Measurements from ENCODE around the gene TMEM163.

The TMEM163 gene

DNA sequence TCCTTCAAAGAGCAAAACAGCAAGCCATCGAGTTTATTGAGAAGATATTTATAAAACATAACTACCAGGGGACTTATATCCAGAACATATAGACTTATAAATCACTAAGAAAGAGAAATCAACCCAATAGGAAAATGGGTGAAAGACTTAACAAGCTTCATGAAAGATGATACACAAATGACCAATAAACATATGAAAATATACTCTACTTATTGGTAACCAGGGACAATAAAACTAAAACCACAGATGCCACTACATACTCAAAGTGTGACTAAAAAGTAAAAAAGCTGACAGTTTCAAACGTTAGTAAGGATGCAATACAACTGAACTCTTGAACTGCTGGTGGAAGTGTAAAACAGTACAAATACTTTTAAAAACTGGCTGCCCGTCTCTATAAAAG, 154.3 kb downstream of the TMEM163 start:
- Mint-ChIP-seq H3K36me3 (no peaks in the 10 kb centered on the region), H3K4me3 (no peak overlapping the region), H3K27ac (no peak overlapping the region), H3K4me1 (ENCODE audit: low read depth) (no peaks in the 10 kb centered on the region), H3K9me3 (ENCODE audit: low read depth) (no peaks in the 10 kb centered on the region), H3K27me3 (peaks cover 1% of the 10 kb centered on the region)

DNA sequence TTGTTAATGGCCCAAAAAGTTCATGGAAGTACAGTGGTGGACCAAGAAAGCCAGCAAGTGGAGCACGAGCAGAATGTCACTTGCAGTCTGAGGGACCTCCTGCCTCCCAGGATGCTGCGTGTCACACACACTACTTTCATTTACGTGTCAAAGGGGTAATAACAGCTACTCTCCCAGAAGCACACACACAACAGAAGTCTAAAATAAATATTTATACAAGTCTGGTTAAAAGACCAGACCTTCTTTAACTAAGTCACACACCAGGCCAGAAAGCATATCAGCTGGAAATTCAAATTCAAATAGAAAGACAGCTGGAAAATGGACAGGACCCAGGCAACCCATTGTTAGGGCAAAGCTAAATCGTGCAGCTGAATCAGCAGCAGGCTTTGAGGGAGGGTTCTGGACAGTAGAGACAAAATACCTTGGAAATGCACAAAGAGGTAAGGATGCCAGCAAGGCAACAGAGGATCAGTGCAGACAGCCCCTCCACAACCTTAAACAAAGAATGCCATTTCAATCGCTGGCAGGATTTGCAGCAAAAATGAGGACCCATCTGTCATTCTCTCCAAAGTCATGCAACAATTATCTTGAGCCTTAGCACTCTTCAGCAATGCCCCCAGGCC, 160.5 kb downstream of the TMEM163 start:
- H3K4me1 Mint-ChIP-seq (ENCODE audit: low read depth), result no peaks in the 10 kb centered on the region
- H3K9me3 Mint-ChIP-seq (ENCODE audit: low read depth), result no peaks in the 10 kb centered on the region
- no peaks in the 10 kb centered on the region for H3K27me3 Mint-ChIP-seq
- H3K36me3 Mint-ChIP-seq, result no peaks in the 10 kb centered on the region
- no peak overlapping the region for H3K4me3 Mint-ChIP-seq
- H3K27ac Mint-ChIP-seq, result no peak overlapping the region

DNA sequence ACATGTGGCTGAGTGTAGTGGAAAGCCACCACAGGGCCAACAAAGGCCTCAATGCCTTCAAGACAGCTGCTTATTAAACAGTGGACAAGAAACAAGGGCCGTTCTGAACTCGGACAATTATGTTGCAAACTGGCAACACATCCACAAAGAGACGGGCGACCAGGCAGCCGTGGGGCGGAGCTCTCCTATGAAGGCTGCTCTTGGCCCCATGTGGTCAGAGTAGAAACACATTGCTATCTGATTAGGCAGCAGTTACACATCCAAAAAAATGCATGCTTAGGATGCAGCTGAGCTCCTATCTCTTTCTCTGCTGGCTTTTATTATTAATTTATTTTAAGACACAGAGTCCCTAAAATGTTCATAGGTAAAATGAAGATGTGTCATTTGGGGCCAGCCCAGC, 163.4 kb downstream of the TMEM163 start:
- Mint-ChIP-seq H3K27ac (no peak overlapping the region), H3K27me3 (no peaks in the 10 kb centered on the region), H3K9me3 (ENCODE audit: low read depth) (no peaks in the 10 kb centered on the region), H3K4me1 (ENCODE audit: low read depth) (no peaks in the 10 kb centered on the region), H3K36me3 (no peaks in the 10 kb centered on the region), H3K4me3 (no peak overlapping the region)

DNA sequence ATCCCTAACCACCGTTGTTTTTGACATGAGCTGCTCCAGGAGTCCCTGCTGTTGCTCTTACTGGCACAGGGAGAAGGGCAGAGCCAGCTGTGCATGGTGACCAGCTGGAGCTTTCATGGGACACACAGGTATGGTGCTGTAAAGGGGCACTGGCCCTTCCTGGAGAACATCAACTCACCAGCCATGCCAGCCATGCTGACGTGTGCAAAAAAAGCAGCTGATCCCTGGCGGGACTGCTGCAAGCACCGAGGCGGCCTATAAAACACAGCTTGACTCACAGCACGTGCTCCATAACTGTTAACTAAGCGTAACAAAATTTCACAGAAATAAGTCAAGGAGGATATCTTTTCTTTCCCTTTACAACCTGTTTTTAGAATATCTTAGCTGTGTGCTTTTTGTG, 165.1 kb downstream of the TMEM163 start:
- no peaks in the 10 kb centered on the region for H3K36me3 Mint-ChIP-seq
- H3K4me1 Mint-ChIP-seq (ENCODE audit: low read depth), result no peaks in the 10 kb centered on the region
- no peak overlapping the region for H3K4me3 Mint-ChIP-seq
- no peaks in the 10 kb centered on the region for H3K9me3 Mint-ChIP-seq (ENCODE audit: low read depth)
- no peak overlapping the region for H3K27ac Mint-ChIP-seq
- H3K27me3 Mint-ChIP-seq, result no peaks in the 10 kb centered on the region

DNA sequence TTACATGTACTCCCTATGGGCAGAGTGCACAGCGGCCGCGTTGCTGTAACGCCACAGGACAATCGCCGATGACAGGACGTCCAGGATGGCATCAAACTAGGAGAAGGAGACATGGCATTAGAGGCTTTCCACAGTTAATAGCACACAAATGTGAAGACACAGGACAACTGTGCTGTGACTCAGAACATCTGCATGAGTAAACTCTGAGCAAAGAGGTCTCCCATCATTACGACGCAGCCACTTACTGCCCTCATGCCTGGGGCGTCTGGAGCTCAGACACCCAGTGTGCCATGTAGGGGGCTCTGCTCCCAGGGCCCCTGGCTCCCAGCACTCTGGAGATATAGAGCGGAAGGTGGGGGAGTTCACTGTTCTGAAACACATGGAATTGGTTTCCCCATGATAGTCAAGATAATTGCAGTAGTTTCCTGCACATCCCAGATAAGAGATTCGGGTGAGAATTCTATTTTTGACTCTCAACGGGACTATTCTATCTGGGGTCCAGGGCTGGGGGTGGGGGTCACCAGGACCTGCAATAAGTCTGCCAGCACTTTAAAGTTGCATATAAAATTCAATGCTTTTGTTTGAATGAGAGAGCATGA, 168.1 kb downstream of the TMEM163 start:
- H3K4me3 Mint-ChIP-seq, result no peak overlapping the region

DNA sequence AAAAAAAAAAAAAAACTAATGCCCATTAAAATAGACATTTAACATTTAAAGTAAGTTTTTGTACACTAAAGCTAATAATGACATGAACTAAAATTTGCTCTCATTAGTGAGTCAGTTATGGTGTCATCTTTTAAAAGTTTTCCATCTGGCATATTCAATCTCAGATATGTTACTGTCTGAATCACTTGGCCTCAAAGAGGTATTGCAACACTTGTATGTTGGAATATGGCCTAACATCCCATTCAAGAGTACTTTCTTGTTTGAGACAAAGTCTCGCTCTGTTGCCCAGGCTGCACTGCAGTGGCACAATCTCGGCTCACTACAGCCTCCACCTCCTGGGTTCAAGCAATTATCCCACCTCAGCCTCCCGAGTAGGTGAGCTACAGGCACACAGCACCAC, 169.7 kb downstream of the TMEM163 start:
- H3K4me3 Mint-ChIP-seq, result no peak overlapping the region
- no peaks in the 10 kb centered on the region for H3K36me3 Mint-ChIP-seq
- H3K27ac Mint-ChIP-seq, result no peak overlapping the region
- no peaks in the 10 kb centered on the region for H3K27me3 Mint-ChIP-seq
- no peaks in the 10 kb centered on the region for H3K9me3 Mint-ChIP-seq (ENCODE audit: low read depth)
- no peaks in the 10 kb centered on the region for H3K4me1 Mint-ChIP-seq (ENCODE audit: low read depth)

More for the DNA sequence above, 168.1 kb downstream of the TMEM163 start:
- Mint-ChIP-seq H3K36me3 (no peaks in the 10 kb centered on the region), H3K27ac (no peak overlapping the region), H3K4me1 (ENCODE audit: low read depth) (no peaks in the 10 kb centered on the region), H3K27me3 (no peaks in the 10 kb centered on the region), H3K9me3 (ENCODE audit: low read depth) (no peaks in the 10 kb centered on the region)

DNA sequence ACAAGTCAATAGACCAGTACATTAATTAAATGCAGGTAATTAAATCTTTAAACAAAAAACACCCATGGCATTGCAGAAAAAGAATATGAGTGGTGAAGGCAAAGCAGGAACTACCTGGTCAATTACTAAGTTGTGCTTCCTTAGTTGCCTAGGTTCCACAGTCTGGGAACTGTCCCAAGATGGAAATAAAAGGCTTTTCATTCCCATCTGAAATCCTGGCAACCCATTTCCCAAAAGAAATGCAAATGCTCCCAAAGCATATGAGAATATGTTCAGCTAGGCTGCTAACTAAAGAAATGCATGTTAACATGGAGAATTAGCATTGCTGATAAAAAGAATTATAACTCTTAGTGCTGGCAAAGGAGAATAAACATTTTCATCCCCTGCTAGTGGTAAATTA, 177.8 kb downstream of the TMEM163 start:
- H3K4me1 Mint-ChIP-seq (ENCODE audit: low read depth), result no peaks in the 10 kb centered on the region
- no peak overlapping the region for H3K27ac Mint-ChIP-seq
- H3K4me3 Mint-ChIP-seq, result no peak overlapping the region
- H3K36me3 Mint-ChIP-seq, result no peaks in the 10 kb centered on the region
- no peaks in the 10 kb centered on the region for H3K9me3 Mint-ChIP-seq (ENCODE audit: low read depth)
- no peaks in the 10 kb centered on the region for H3K27me3 Mint-ChIP-seq

DNA sequence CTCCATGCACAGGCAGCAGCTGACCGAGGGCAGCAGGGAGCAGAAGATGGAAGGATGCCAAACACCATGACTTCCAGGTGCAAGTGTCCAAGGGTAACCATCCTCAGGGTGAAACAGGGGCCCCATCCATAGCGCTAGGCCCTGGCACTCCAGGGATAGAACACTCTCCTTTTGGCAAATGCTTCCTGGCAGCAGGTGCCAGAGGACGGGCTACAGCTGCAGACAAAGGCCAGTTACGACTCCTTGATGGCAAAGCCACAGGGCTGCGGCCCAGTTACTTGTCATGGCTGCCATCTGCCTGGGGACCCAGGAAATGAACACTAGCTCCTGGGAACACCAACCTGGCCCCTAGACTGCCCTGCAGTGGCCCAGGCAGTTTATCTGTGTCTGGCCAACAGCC, 178.8 kb downstream of the TMEM163 start:
- H3K27me3 Mint-ChIP-seq, result no peaks in the 10 kb centered on the region
- no peaks in the 10 kb centered on the region for H3K9me3 Mint-ChIP-seq (ENCODE audit: low read depth)
- no peaks in the 10 kb centered on the region for H3K36me3 Mint-ChIP-seq
- H3K4me1 Mint-ChIP-seq (ENCODE audit: low read depth), result no peaks in the 10 kb centered on the region
- H3K27ac Mint-ChIP-seq, result no peak overlapping the region
- H3K4me3 Mint-ChIP-seq, result no peak overlapping the region

DNA sequence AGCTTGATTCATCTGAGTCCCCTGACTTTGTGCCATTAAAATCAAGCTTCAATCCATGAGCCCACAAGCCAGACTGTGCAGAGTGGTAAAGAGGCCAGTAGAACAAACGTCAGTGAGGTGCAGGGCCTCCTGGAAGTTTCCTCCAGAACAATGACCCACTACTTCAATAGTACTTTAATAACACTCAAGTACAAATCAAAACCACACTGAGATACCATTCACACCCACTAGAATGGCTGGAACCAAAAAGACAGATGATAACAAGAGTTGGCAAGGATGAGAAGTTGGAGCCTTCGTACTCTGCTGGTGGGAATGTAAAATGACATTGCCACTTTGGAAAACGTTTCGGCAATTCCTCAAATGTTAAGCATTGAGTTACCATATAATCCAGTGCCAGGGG, 181.1 kb downstream of the TMEM163 start:
- no peaks in the 10 kb centered on the region for H3K9me3 Mint-ChIP-seq (ENCODE audit: low read depth)
- H3K36me3 Mint-ChIP-seq, result no peaks in the 10 kb centered on the region
- no peaks in the 10 kb centered on the region for H3K4me1 Mint-ChIP-seq (ENCODE audit: low read depth)
- H3K27me3 Mint-ChIP-seq, result no peaks in the 10 kb centered on the region
- H3K4me3 Mint-ChIP-seq, result no peak overlapping the region
- H3K27ac Mint-ChIP-seq, result no peak overlapping the region

DNA sequence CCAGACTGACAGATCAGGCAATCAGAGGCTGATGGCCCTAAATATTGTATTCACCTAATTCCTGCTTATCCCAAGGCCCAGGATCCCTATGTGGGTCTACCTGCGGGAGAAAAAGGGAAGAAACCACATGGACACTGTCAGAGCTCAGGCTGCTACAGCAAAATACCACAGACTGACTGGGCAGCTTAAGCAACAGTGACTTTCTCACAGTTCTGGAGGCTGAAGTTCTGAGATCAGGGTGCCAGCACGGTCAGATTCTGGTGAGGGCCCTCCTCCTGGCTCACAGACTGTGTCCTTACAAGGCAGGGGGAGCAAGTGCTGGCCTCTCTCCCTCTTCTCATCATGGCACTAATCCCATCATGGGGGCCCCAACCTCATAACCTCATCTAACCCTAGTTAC, 181.7 kb downstream of the TMEM163 start:
- Mint-ChIP-seq H3K9me3 (ENCODE audit: low read depth) (no peaks in the 10 kb centered on the region), H3K27me3 (no peaks in the 10 kb centered on the region), H3K4me1 (ENCODE audit: low read depth) (no peaks in the 10 kb centered on the region), H3K4me3 (no peak overlapping the region), H3K27ac (no peak overlapping the region), H3K36me3 (no peaks in the 10 kb centered on the region)

DNA sequence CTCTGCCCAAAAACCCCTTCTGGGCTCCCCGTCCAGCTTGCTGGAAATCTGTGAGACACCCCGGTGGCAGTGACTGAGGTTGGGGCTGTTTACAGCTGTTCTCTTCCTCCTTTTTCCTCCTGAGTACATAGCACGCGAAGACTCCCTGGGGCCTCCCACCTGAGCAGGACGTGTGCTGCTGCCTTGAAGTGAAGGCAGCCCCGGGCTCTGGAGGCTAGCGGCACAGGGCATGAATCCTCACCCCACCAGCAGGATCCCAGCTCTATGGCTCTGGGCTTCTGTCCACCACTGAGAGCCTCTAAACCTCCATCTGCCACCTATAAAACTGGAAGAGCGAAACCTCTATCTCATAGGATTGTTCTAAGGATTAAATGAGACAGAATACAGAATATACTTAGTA, 182.5 kb downstream of the TMEM163 start:
- Mint-ChIP-seq H3K4me3 (no peak overlapping the region), H3K9me3 (ENCODE audit: low read depth) (no peaks in the 10 kb centered on the region), H3K27me3 (no peaks in the 10 kb centered on the region), H3K36me3 (no peaks in the 10 kb centered on the region), H3K4me1 (ENCODE audit: low read depth) (no peaks in the 10 kb centered on the region), H3K27ac (no peak overlapping the region)

DNA sequence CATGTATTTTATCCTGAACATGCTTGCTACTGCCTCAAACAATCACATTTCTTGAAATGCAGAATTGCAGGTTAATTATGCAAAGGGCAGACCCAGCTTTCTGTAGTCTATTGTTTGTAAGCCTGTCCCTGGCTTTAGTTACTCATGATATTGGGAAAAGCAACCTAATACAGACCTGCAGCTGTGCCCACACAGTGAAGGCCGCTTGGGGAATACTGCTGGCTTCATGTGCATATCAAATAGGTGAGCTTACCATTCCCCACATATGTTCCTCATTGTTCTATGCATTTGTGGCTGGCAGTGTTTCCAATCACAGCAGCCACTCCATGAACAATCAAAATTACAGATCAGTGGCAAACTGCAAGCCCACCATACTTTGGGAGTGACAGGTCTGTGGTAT, 186.3 kb downstream of the TMEM163 start:
- Mint-ChIP-seq H3K4me1 (ENCODE audit: low read depth) (no peaks in the 10 kb centered on the region), H3K36me3 (no peaks in the 10 kb centered on the region), H3K4me3 (no peak overlapping the region), H3K27ac (no peak overlapping the region), H3K27me3 (no peaks in the 10 kb centered on the region), H3K9me3 (ENCODE audit: low read depth) (no peaks in the 10 kb centered on the region)

DNA sequence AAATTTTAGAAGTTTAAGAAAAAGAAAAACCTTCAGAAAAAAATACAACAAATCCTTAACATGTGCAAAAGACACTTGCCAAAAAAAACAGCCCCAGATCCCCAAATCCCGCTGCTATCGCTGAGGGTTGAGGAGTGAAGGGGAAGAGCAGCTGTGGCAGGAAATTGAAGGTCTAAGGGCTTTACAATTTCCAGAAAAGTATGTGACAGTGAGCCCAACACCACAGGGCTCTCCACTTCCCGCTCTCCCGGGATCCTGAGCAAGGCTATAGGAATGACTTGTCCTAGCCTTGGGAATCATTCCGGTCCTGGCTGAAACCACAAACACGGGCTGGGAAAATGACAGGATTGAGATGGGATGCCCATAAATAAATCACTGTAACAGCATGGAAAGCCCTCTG, 191.4 kb downstream of the TMEM163 start:
- no peaks in the 10 kb centered on the region for H3K36me3 Mint-ChIP-seq
- no peaks in the 10 kb centered on the region for H3K4me1 Mint-ChIP-seq (ENCODE audit: low read depth)
- no peaks in the 10 kb centered on the region for H3K27me3 Mint-ChIP-seq
- H3K4me3 Mint-ChIP-seq, result no peak overlapping the region
- H3K27ac Mint-ChIP-seq, result no peak overlapping the region
- H3K9me3 Mint-ChIP-seq (ENCODE audit: low read depth), result no peaks in the 10 kb centered on the region

DNA sequence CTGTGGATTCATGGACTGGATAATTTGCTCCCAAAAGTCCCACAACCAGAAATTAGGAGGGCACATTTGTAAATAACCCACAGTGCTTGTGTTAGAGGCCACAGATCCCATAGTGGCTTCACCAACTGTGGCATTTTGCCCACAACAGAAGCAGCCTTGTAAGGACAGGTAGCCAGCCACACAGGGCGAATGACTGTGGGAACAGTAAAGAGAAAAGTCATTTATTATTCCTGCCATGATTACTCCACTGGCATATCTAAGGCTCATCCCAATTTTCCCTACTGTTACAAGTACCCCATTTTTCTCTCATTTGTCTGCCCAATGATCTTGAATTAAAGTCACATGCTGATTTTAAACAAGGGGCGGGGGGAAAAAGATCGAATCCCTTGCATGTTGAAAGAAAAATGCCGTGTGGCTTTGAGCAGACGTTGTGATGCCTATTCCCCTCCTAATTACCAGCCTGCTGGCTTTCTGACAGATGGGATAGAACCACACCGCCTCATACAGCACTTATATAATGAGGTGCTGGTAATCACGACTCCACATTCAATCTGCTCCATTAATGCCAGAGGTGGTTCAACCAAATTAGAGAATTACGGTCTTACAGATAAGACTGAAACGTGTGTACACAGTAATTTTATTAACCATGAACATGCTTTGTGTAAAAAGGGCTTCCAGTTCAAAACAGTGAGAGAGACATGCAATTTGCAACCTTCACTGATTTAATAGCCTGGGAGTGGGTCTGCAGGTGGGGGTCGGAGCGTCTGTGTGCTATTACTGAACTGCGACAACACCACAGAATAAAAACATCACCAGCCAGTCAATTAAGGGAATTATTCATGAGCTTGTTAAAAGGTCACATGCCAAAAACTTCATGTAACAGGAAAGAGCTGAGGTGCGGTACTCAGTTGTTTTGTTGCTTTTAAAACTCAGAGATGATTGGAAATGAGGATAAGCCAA, 196.0 kb downstream of the TMEM163 start:
- Mint-ChIP-seq H3K9me3 (ENCODE audit: low read depth) (no peaks in the 10 kb centered on the region), H3K4me3 (no peak overlapping the region), H3K27ac (no peak overlapping the region), H3K27me3 (no peaks in the 10 kb centered on the region), H3K4me1 (ENCODE audit: low read depth) (no peaks in the 10 kb centered on the region), H3K36me3 (no peaks in the 10 kb centered on the region)

DNA sequence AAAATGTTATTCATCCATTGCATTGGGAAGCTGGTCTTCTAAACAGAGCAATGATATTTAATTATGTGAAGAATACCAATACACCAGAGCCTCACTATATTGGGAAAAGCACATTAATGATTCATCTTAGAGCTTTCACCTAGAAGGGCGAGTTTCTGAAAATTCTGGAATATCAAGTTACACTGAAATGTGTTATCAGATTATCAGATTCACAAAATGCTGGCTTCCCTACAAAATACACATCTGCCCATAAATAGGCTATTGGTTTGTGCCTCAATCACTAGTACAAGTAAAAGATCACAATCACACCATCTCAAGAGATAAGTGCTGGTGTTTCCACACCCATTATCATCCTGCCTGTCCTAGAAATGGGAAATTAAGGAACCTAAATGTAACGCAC, 200.7 kb downstream of the TMEM163 start:
- no peaks in the 10 kb centered on the region for H3K36me3 Mint-ChIP-seq

More for the DNA sequence above, 200.7 kb downstream of the TMEM163 start:
- H3K4me3 Mint-ChIP-seq, result no peak overlapping the region
- no peaks in the 10 kb centered on the region for H3K4me1 Mint-ChIP-seq (ENCODE audit: low read depth)
- no peaks in the 10 kb centered on the region for H3K9me3 Mint-ChIP-seq (ENCODE audit: low read depth)
- H3K27me3 Mint-ChIP-seq, result no peaks in the 10 kb centered on the region
- no peak overlapping the region for H3K27ac Mint-ChIP-seq

Data from activated naive CD8-positive, alpha-beta T cell (primary cell).